ENCODE results near the gene SURF1.
"Not testable (repeated sequence)": the region's sequence is repeated elsewhere in the genome, so short reads cannot be mapped to it uniquely, and the experiment has no call there.

DNA sequence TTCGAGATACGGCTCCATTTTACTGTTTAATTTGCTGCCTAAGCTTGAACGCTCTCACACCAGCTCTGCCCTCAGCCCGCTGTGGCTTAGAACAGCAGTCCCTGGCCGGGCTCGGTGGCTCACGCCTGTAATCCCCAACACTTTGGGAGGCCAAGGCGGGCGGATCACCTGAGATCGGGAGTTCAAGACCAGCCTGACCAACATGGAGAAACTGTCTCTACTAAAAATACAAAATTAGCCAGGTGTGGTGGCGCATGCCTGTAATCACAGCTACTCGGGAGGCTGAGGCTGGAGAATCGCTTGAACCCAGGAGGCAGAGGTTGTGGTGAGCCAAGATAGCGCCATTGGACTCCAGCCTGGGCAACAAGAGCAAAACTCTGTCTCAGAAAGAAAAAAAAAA, 21.0 kb upstream of the SURF1 start:
- TF ChIP-seq, protein P1, sequence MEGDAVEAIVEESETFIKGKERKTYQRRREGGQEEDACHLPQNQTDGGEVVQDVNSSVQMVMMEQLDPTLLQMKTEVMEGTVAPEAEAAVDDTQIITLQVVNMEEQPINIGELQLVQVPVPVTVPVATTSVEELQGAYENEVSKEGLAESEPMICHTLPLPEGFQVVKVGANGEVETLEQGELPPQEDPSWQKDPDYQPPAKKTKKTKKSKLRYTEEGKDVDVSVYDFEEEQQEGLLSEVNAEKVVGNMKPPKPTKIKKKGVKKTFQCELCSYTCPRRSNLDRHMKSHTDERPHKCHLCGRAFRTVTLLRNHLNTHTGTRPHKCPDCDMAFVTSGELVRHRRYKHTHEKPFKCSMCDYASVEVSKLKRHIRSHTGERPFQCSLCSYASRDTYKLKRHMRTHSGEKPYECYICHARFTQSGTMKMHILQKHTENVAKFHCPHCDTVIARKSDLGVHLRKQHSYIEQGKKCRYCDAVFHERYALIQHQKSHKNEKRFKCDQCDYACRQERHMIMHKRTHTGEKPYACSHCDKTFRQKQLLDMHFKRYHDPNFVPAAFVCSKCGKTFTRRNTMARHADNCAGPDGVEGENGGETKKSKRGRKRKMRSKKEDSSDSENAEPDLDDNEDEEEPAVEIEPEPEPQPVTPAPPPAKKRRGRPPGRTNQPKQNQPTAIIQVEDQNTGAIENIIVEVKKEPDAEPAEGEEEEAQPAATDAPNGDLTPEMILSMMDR (IDR thresholded peaks at IDR 0.05) = not testable (repeated sequence)
- TF ChIP-seq POLR2A (IDR thresholded peaks at IDR 0.05) = not testable (repeated sequence)
